ENCODE results near the gene CHRM3. TPM values are rescaled to one million over a fixed set of nuclear protein-coding genes. Genes with fewer than 3 reads are reported as not detected.

CHRM3 gene
- polyA plus RNA-seq, 1 donor (not counting 4 experiments of a cell fraction or from before 2014, with no cell fraction given), result not detected

- DNase-seq (ENCODE audit: low read depth, low spot score) (no peak), FAIRE-seq (no peak)
- Histone ChIP-seq H3K4me3 (ENCODE audit: control insufficient read depth in 2 of 3, extremely low read depth in 1 of 3, insufficient read depth in 2 of 3, low read depth in 1 of 3, low read length in 3 of 3) (no peak overlapping the region), H3K4me2 (ENCODE audit: control insufficient read depth, extremely low read depth, insufficient read depth, low read depth, low read length) (no peak overlapping the region), H3K27ac (ENCODE audit: control insufficient read depth, insufficient read depth, low read length) (no peak overlapping the region), H4K20me1 (ENCODE audit: control insufficient read depth, extremely low read depth, insufficient read depth, low read length) (no peaks in the 10 kb centered on the region), H3K27me3 (ENCODE audit: control insufficient read depth, extremely low read depth, insufficient read depth, low read length) (no peaks in the 10 kb centered on the region), H3K9me3 (ENCODE audit: control insufficient read depth, low read depth, low read length) (no peaks in the 10 kb centered on the region), H3K9me1 (ENCODE audit: control insufficient read depth, extremely low read depth, insufficient read depth, low read length) (no peaks in the 10 kb centered on the region), H3K79me2 (ENCODE audit: control insufficient read depth, insufficient read depth, low read length) (no peaks in the 10 kb centered on the region), H3K4me1 (ENCODE audit: control insufficient read depth, extremely low read depth, insufficient read depth, low read length) (no peaks in the 10 kb centered on the region), H2AFZ (ENCODE audit: control insufficient read depth, low read length) (no peak overlapping the region), H3K9ac (ENCODE audit: control insufficient read depth, extremely low read depth, insufficient read depth, low read length) (no peak overlapping the region), H3K36me3 (ENCODE audit: control insufficient read depth in 2 of 2, extremely low read depth in 1 of 2, insufficient read depth in 2 of 2, low read length in 2 of 2) (no peaks in the 10 kb centered on the region)
- TF ChIP-seq CTCF (optimal IDR thresholded peaks at IDR 0.05 in 1 of 3, IDR thresholded peaks at IDR 0.05 in 1 of 3, conservative IDR thresholded peaks at IDR 0.05 in 1 of 3; ENCODE audit: extremely low read depth in 1 of 3, insufficient read depth in 2 of 3, low read length in 3 of 3), result no peak
- no peak for TF ChIP-seq EZH2 (IDR thresholded peaks at IDR 0.05; ENCODE audit: low read length)
- dilution Hi-C loops (cut with MboI; ENCODE audit: extremely low pct_ligation_motif_present, low sequenced_read_pairs), result no loop called here
These were observed 40.6 kb downstream of the CHRM3 start for GRCh38 chr1:239426821-239427475.

GRCh38 chr1:239427712-239428111, 41.3 kb downstream of the CHRM3 start:
- Histone ChIP-seq H3K9me1 (ENCODE audit: control insufficient read depth, extremely low read depth, insufficient read depth, low read length) (no peaks in the 10 kb centered on the region), H3K36me3 (ENCODE audit: control insufficient read depth in 2 of 2, extremely low read depth in 1 of 2, insufficient read depth in 2 of 2, low read length in 2 of 2) (no peaks in the 10 kb centered on the region), H4K20me1 (ENCODE audit: control insufficient read depth, extremely low read depth, insufficient read depth, low read length) (no peaks in the 10 kb centered on the region), H2AFZ (ENCODE audit: control insufficient read depth, low read length) (no peak overlapping the region), H3K9me3 (ENCODE audit: control insufficient read depth, low read depth, low read length) (no peaks in the 10 kb centered on the region), H3K4me1 (ENCODE audit: control insufficient read depth, extremely low read depth, insufficient read depth, low read length) (no peaks in the 10 kb centered on the region), H3K4me3 (ENCODE audit: control insufficient read depth in 2 of 3, extremely low read depth in 1 of 3, insufficient read depth in 2 of 3, low read depth in 1 of 3, low read length in 3 of 3) (no peak overlapping the region), H3K79me2 (ENCODE audit: control insufficient read depth, insufficient read depth, low read length) (no peaks in the 10 kb centered on the region), H3K4me2 (ENCODE audit: control insufficient read depth, extremely low read depth, insufficient read depth, low read depth, low read length) (no peak overlapping the region), H3K27ac (ENCODE audit: control insufficient read depth, insufficient read depth, low read length) (no peak overlapping the region), H3K9ac (ENCODE audit: control insufficient read depth, extremely low read depth, insufficient read depth, low read length) (no peak overlapping the region), H3K27me3 (ENCODE audit: control insufficient read depth, extremely low read depth, insufficient read depth, low read length) (no peaks in the 10 kb centered on the region)
- DNase-seq (ENCODE audit: low read depth, low spot score) (no peak), FAIRE-seq (no peak)
- dilution Hi-C loops (cut with MboI; ENCODE audit: extremely low pct_ligation_motif_present, low sequenced_read_pairs), result no loop called here
- no peak for TF ChIP-seq EZH2 (IDR thresholded peaks at IDR 0.05; ENCODE audit: low read length)
- TF ChIP-seq CTCF (optimal IDR thresholded peaks at IDR 0.05 in 1 of 3, IDR thresholded peaks at IDR 0.05 in 1 of 3, conservative IDR thresholded peaks at IDR 0.05 in 1 of 3; ENCODE audit: extremely low read depth in 1 of 3, insufficient read depth in 2 of 3, low read length in 3 of 3), result no peak
